Kidney (tissue), 14 donors: ENCODE data around the gene ARMH4. TPM values are rescaled to one million over a fixed set of nuclear protein-coding genes. Genes with fewer than 3 reads are reported as not detected.

Experiments
- DNase-seq, 5 donors: peaks; one replicate each; pipeline ENCODE4 v3.0.0-alpha.2; 2013 to 2020
- FAIRE-seq: peaks from 2 replicates; lab custom pipeline; 2012; peaks lifted over from hg19 to GRCh38; lab: Jason Lieb, UNC
- H3K27ac ChIP-seq, 2 donors: one replicate each; pipeline ENCODE4 v1.7.0; 2013; ENCODE audit warnings: low read depth in 2 of 2, low read length in 2 of 2, inconsistent platforms in 1 of 2
- H3K27me3 ChIP-seq: one replicate; pipeline ENCODE4 v1.7.1; 2013; ENCODE audit warnings: low read length, inconsistent platforms; ENCODE audit not compliant: control insufficient read depth, insufficient read depth
- H3K36me3 ChIP-seq, 3 donors: one replicate each; pipeline versions ENCODE4 v1.7.0 to v1.7.1; 2013; ENCODE audit warnings: low read length in 3 of 3, control low read depth in 1 of 3, inconsistent platforms in 1 of 3; ENCODE audit not compliant: insufficient read depth in 3 of 3, control insufficient read depth in 2 of 3
- H3K4me1 ChIP-seq, 3 donors: one replicate each; pipeline versions ENCODE4 v1.7.0 to v1.7.1; 2013; ENCODE audit warnings: low read length in 3 of 3, inconsistent platforms in 1 of 3, low read depth in 1 of 3; ENCODE audit not compliant: control insufficient read depth in 2 of 3, insufficient read depth in 2 of 3
- H3K4me3 ChIP-seq, 3 donors: one replicate each; pipeline versions ENCODE4 v1.7.0 to v1.8.1; 2013; ENCODE audit warnings: low read length in 3 of 3, control low read depth in 1 of 3, inconsistent platforms in 1 of 3
- H3K9ac ChIP-seq, 3 donors: one replicate each; pipeline versions ENCODE4 v1.7.0 to v1.7.1; 2013; ENCODE audit warnings: low read length in 3 of 3, control low read depth in 1 of 3, inconsistent platforms in 1 of 3
- H3K9me3 ChIP-seq, 3 donors: one replicate each; pipeline versions ENCODE4 v1.7.0 to v1.7.1; 2013; ENCODE audit warnings: low read length in 3 of 3, control low read depth in 1 of 3, inconsistent platforms in 1 of 3; ENCODE audit not compliant: control insufficient read depth in 2 of 3, insufficient read depth in 1 of 3
- intact Hi-C: fragments of 100-400 bp; cut with DNase I; formaldehyde crosslinking; loops from one replicate; pipeline ENCODE4 v1.11.1; 2022
- polyA plus RNA-seq: library from polyadenylated mRNA; stranded (reverse); fragments of 350-450 nt; fragmentation: Illumina TruSeq; extraction: RNeasy Lipid Tissue Mini Kit (QIAGEN cat#74804); gene quantifications from one replicate; pipeline ENCODE4 v1.2.3, GENCODE V29; 2014; ENCODE audit warnings: low read depth, low replicate concordance; ENCODE audit not compliant: insufficient read depth
- total RNA-seq: library from RNA; stranded (reverse); fragmentation: NEBNext Ultra II Directional; extraction: Animal tissue kit (Norgen Biotek cat#: 25700); gene quantifications from one replicate; pipeline ENCODE4 v1.2.1, GENCODE V29; 2021
- TF ChIP-seq, protein P1 (sequence below): IDR thresholded peaks from 3 replicates; pipeline ENCODE4 v1.5.1; 2012; ENCODE audit warnings: mild to moderate bottlenecking, moderate library complexity, borderline replicate concordance; ENCODE audit not compliant: insufficient read depth; ENCODE audit errors: extremely low read depth
- donor health status: control.
- donor health status: control.
- donor health status: control.
- donor health status: control.
- donor health status: control.
- donor health status: DM: yes; HTN: yes; CAD: no.
- donor health status: Normal renal cell carcinoma (clear cell type).

Gene ARMH4
- total and polyA plus RNA-seq, 2 donors from 2014 or later: 4.9 to 14.2 TPM

DNA sequence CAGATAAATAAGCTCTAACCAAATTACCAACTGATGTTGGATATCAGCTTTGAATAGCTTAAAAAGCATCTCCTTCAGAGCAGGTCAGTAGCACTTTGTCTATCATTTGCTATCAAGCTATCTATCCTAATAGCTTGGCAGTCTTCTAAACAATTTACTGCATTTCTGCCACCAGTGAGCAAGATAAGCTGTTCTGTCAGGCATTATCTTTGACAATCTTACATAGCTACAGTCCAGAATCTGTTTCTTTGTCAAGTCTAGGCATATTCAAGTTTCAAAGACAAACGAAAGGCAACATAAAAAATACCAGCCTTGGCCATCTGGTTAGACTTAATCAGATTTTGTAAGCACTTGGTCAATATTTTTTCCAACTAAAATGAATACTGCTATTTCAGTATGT, 5.6 kb downstream of the ARMH4 start:
- intact Hi-C loops: no loop called here
- DNase-seq (no peak), FAIRE-seq (no peak)
- Histone ChIP-seq H3K9me3 (no peaks in the 10 kb centered on the region), H3K27ac (no peak overlapping the region), H3K36me3 (no peaks in the 10 kb centered on the region), H3K27me3 (no peaks in the 10 kb centered on the region), H3K4me3 (no peak overlapping the region), H3K9ac (no peak overlapping the region), H3K4me1 (peaks cover 0 to 5% (median 0%) of the 10 kb centered on the region in 3 donors)
- TF ChIP-seq, protein P1, sequence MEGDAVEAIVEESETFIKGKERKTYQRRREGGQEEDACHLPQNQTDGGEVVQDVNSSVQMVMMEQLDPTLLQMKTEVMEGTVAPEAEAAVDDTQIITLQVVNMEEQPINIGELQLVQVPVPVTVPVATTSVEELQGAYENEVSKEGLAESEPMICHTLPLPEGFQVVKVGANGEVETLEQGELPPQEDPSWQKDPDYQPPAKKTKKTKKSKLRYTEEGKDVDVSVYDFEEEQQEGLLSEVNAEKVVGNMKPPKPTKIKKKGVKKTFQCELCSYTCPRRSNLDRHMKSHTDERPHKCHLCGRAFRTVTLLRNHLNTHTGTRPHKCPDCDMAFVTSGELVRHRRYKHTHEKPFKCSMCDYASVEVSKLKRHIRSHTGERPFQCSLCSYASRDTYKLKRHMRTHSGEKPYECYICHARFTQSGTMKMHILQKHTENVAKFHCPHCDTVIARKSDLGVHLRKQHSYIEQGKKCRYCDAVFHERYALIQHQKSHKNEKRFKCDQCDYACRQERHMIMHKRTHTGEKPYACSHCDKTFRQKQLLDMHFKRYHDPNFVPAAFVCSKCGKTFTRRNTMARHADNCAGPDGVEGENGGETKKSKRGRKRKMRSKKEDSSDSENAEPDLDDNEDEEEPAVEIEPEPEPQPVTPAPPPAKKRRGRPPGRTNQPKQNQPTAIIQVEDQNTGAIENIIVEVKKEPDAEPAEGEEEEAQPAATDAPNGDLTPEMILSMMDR: no peak

DNA sequence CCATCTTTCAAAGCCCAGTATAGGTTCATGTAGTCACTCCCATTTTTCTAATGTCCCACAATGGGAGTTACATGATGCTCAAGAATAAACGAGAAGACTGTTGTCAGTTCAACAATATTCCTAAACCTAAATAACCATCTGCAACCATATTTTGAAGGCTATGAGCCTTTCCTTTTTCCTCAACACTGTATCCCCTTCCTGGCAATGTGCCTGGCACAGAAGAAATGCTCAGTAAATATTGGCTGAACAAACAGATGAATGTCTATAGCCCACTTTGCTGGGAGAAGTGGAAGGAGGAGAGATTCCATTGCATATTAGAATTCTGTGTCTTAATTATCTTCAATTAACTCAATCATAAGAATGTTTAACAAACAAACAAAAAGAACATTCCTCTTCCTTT, 6.1 kb downstream of the ARMH4 start:
- intact Hi-C loops: no loop called here
- peak in 1 of 5 donors; percentile 12 for DNase-seq
- TF ChIP-seq, protein P1: no peak
- no peaks in the 10 kb centered on the region for H3K36me3 ChIP-seq
- no peaks in the 10 kb centered on the region for H3K27me3 ChIP-seq
- no peak overlapping the region for H3K4me3 ChIP-seq
- H3K27ac ChIP-seq: no peak overlapping the region
- no peak overlapping the region for H3K9ac ChIP-seq
- FAIRE-seq: no peak
- no peaks in the 10 kb centered on the region for H3K9me3 ChIP-seq
- H3K4me1 ChIP-seq: peaks cover 0 to under 1% (median 0%) of the 10 kb centered on the region in 3 donors

DNA sequence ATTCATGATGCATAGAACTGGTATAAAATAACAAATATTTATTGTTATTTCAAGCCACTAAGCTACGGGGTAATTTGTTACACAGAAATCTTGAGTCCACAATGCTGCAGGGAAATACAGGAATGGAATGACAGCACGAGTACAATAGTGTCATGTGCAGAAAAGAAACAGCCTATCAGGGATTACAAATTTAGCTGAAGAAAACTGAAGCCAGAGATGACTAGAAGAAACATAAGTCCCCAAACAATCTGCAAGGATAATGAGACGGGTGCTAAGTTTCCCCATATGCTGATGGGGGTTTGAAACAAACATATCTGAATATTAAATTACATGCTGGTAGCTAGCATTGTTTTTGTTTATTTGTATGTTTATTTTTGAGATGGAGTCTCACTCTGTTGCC, 8.9 kb downstream of the ARMH4 start:
- no peaks in the 10 kb centered on the region for H3K27me3 ChIP-seq
- no peaks in the 10 kb centered on the region for H3K4me1 ChIP-seq
- peaks cover 0 to 1% (median 0%) of the 10 kb centered on the region in 3 donors for H3K36me3 ChIP-seq
- no peak overlapping the region for H3K4me3 ChIP-seq
- TF ChIP-seq, protein P1: no peak
- intact Hi-C loops: no loop called here
- no peak for FAIRE-seq
- H3K9ac ChIP-seq: no peak overlapping the region
- H3K27ac ChIP-seq: no peak overlapping the region
- H3K9me3 ChIP-seq: no peaks in the 10 kb centered on the region
- no peak for DNase-seq

DNA sequence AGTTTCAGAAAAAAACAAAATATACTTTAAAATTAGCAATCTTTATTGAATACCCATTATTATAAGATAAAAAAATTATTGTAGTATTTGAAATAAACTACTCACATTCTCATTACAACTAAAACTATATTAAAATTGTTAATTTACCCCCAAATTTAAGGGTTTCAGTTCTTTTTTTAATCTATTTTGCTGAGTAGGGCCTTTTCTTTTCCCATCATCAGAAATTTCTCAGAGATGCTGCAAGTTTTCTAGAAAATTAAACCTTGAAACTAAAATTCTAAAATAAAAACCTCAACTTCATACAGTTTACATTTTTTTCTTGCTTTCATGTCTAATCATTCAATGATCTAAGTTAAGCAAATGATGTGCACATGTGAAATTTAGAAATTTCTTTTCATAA, 10.1 kb downstream of the ARMH4 start:
- H3K27me3 ChIP-seq: no peaks in the 10 kb centered on the region
- H3K9ac ChIP-seq: no peak overlapping the region
- no peaks in the 10 kb centered on the region for H3K4me1 ChIP-seq
- H3K4me3 ChIP-seq: no peak overlapping the region
- intact Hi-C loops: no loop called here
- FAIRE-seq: peak; percentile 29
- no peaks in the 10 kb centered on the region for H3K9me3 ChIP-seq
- H3K36me3 ChIP-seq: peaks cover 0 to 4% (median 0%) of the 10 kb centered on the region in 3 donors
- TF ChIP-seq, protein P1: no peak
- DNase-seq: no peak
- H3K27ac ChIP-seq: no peak overlapping the region
